AG04450 (cell line): ENCODE data around the gene H19. TPM values are rescaled to one million over a fixed set of nuclear protein-coding genes. Genes with fewer than 3 reads are reported as not detected.

Source experiments
- CTCF ChIA-PET: fragments of 300-600, 350-600 bp; formaldehyde crosslinking; extraction: SDS; loops from one replicate; lab custom pipeline; 2022; ENCODE audit warnings: antibody characterized with exemption, inconsistent platforms; lab: Charles Lee
- POLR2A ChIA-PET: fragments of 350-600 bp; formaldehyde crosslinking; extraction: SDS; loops from one replicate; lab custom pipeline; 2021; ENCODE audit warnings: antibody characterized with exemption, inconsistent platforms; lab: Yijun Ruan, JAX
- DNase-seq: peaks from one replicate; pipeline ENCODE4 v3.0.0-alpha.2; 2011; ENCODE audit warnings: low read depth, low spot score
- H3K27ac ChIP-seq: one replicate; pipeline ENCODE4 v1.5.1; 2012; ENCODE audit warnings: low read depth, low read length, control low read depth
- H3K27me3 ChIP-seq: one replicate; pipeline ENCODE4 v1.6.0; 2012; ENCODE audit warnings: low read length; ENCODE audit not compliant: control insufficient read depth, insufficient read depth
- H3K4me3 ChIP-seq: 2 replicates; pipeline ENCODE4 v1.5.1; 2011; ENCODE audit warnings: mild to moderate bottlenecking, low read depth, low read length, control low read depth
- H3K9me3 ChIP-seq: 2 replicates; pipeline ENCODE4 v1.5.1; 2012; ENCODE audit warnings: low read length; ENCODE audit not compliant: control insufficient read depth, insufficient read depth
- CTCF ChIP-seq: IDR thresholded peaks from 2 replicates; pipeline ENCODE4 v1.5.1; 2011; ENCODE audit warnings: low read depth, low read length, control low read depth, inconsistent platforms
- polyA plus RNA-seq: library from polyadenylated mRNA; depleted of rRNA; stranded (reverse); fragments of >200 nt; gene quantifications from 2 replicates; pipeline ENCODE4 v1.2.3, GENCODE V29; 2011

The H19 gene
- polyA plus RNA-seq, 1 experiment = 0.10 TPM

- H3K27me3 ChIP-seq = no peaks in the 10 kb centered on the region
- no peak for DNase-seq
- no peak for TF ChIP-seq CTCF
- H3K27ac ChIP-seq = no peak overlapping the region
- ChIA-PET CTCF (interaction anchor here (1.2 to 8.8 kb wide), 2 partner anchors 116 to 383 kb away, joined by 3 to 557 read pairs; no protein-coding TSS in a partner anchor), POLR2A (no interaction called here)
- no peaks in the 10 kb centered on the region for H3K9me3 ChIP-seq
- no peak overlapping the region for H3K4me3 ChIP-seq
Measured at GRCh38 chr11:2035382-2035781, 37.7 kb upstream of the H19 start.

- ChIA-PET CTCF (interaction anchor here (6.6 kb wide), 1 partner anchor 121 kb away, joined by 63 read pairs; no protein-coding TSS in a partner anchor), POLR2A (interaction anchor here (1.1 kb wide), 1 partner anchor 106 kb away, joined by 3 read pairs; no protein-coding TSS in a partner anchor)
- H3K27me3 ChIP-seq = no peaks in the 10 kb centered on the region
- DNase-seq = no peak
- no peaks in the 10 kb centered on the region for H3K9me3 ChIP-seq
- H3K27ac ChIP-seq = no peak overlapping the region
- no peak overlapping the region for H3K4me3 ChIP-seq
- no peak for TF ChIP-seq CTCF
Measured at GRCh38 chr11:2031058-2031457, 33.4 kb upstream of the H19 start.

GRCh38 chr11:2027708-2028107 lies 30.1 kb upstream of the H19 start:
- CTCF ChIA-PET = interaction anchor here (1.6 to 6.6 kb wide), 2 partner anchors 10 to 124 kb away, joined by 3 to 63 read pairs; no protein-coding TSS in a partner anchor
- POLR2A ChIA-PET = no interaction called here
- Histone ChIP-seq H3K4me3 (no peak overlapping the region), H3K27ac (no peak overlapping the region), H3K27me3 (no peaks in the 10 kb centered on the region), H3K9me3 (no peaks in the 10 kb centered on the region)
- no peak for TF ChIP-seq CTCF
- no peak for DNase-seq

GRCh38 chr11:2015025-2015424 lies 17.4 kb upstream of the H19 start:
- Histone ChIP-seq H3K27me3 (no peaks in the 10 kb centered on the region), H3K9me3 (no peaks in the 10 kb centered on the region), H3K4me3 (no peak overlapping the region), H3K27ac (no peak overlapping the region)
- no peak for DNase-seq
- TF ChIP-seq CTCF = no peak
- POLR2A ChIA-PET = no interaction called here
- CTCF ChIA-PET = no interaction called here

GRCh38 chr11:2012440-2012839 lies 14.8 kb upstream of the H19 start:
- Histone ChIP-seq H3K4me3 (no peak overlapping the region), H3K27me3 (no peaks in the 10 kb centered on the region), H3K9me3 (no peaks in the 10 kb centered on the region), H3K27ac (no peak overlapping the region)
- ChIA-PET CTCF (no interaction called here), POLR2A (no interaction called here)
- TF ChIP-seq CTCF = no peak
- DNase-seq = no peak
